Left lung (tissue), 10 donors: ENCODE data around the gene DGKI. TPM values are rescaled to one million over a fixed set of nuclear protein-coding genes. Genes with fewer than 3 reads are reported as not detected.

Experiments used
- ATAC-seq: fragments of 200-7000 bp; cut with Tn5 transposase; one replicate; pipeline ENCODE4 v1.9.1; 2020; ENCODE audit warnings: moderate library complexity
- DNase-seq, 4 donors: peaks; one replicate each; pipeline ENCODE4 v3.0.0-alpha.2; 2013 to 2020
- H3K27ac ChIP-seq, 2 donors: fragments of 200-600 bp; sonication (generic) in 1 of 2; one replicate each; pipeline versions ENCODE4 v1.5.0 to v1.8.0; 2020 to 2021
- H3K27me3 ChIP-seq, 2 donors: fragments of 200-600 bp; sonication (generic) in 1 of 2; one replicate each; pipeline versions ENCODE4 v1.5.0 to v1.8.0; 2020 to 2021
- H3K36me3 ChIP-seq, 2 donors: fragments of 200-600 bp; sonication (generic) in 1 of 2; one replicate each; pipeline versions ENCODE4 v1.5.0 to v1.8.0; 2020 to 2021
- H3K4me1 ChIP-seq, 2 donors: fragments of 200-600 bp; one replicate each; pipeline ENCODE4 v1.8.0; 2021
- H3K4me3 ChIP-seq, 2 donors: fragments of 200-600 bp; sonication (generic) in 1 of 2; one replicate each; pipeline versions ENCODE4 v1.5.0 to v1.8.0; 2020 to 2021; ENCODE audit warnings: mild to moderate bottlenecking in 1 of 2
- H3K9me3 ChIP-seq, 2 donors: fragments of 200-600 bp; sonication (generic) in 1 of 2; one replicate each; pipeline versions ENCODE4 v1.5.0 to v1.8.0; 2020 to 2021
- CTCF ChIP-seq, 2 donors: fragments of 200-600 bp; sonication (generic) in 1 of 2; IDR thresholded peaks; one replicate each; pipeline versions ENCODE4 v1.5.0 to v1.8.0; 2021; ENCODE audit warnings: antibody characterized with exemption in 2 of 2
- intact Hi-C, 2 donors: fragments of 100-400 bp; cut with DNase I; formaldehyde crosslinking; loops; one replicate each; pipeline versions ENCODE4 v1.11.2 to v1.14.2; 2022
- polyA plus RNA-seq, 6 donors: library from polyadenylated mRNA; unstranded; fragments of 120-200 nt; gene quantifications; one replicate each; pipeline ENCODE4 v1.2.1, GENCODE V29; 2013; ENCODE audit not compliant: insufficient read length in 6 of 6
- total RNA-seq, 2 donors: library from RNA; stranded (reverse); fragmentation: NEBNext Ultra II Directional; extraction: Animal tissue kit (Norgen Biotek cat#: 25700); gene quantifications; one replicate each; pipeline ENCODE4 v1.2.1, GENCODE V29; 2021
- donor health status: DM: no; HTN: yes; CAD: no.
- donor health status: DM: no; HTN: no; CAD: no.

Gene DGKI
- total and polyA plus RNA-seq, 8 donors = 0.34 to 1.4 (median 0.50) TPM

DNA sequence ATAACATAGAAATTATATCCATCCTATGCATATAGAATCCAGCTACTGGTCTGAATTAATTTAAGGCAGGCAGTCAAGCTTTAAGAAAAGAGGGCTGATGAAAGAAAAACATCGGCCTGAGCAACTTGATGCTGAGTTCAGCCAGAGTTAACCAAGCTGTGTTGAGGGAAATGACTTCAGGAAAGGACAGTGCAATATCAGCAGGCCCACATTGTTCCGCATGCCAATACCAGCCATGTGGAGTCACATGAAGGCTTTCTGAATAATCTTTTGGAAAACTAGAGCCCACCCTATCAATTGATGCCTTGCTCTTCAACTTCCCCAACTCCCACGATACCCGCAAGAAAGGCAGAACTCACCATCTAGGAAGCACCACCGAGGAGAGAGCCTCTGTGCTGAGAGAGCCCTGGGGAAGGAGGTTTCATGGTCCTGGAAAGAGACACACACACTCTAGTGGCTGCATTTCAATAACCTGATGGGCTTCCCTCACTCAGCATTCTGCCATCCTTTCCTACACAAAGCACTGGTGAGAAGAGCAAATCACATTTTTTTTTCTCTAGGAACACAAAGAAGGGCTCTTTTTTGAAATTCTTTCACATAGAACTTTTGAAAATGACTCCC lies 377.5 kb downstream of the DGKI start:
- no peak overlapping the region for H3K27ac ChIP-seq
- intact Hi-C loops = no loop called here
- DNase-seq (no peak), ATAC-seq (no peak)
- H3K4me3 ChIP-seq = no peak overlapping the region
- H3K9me3 ChIP-seq = no peaks in the 10 kb centered on the region
- H3K36me3 ChIP-seq = no peaks in the 10 kb centered on the region
- H3K27me3 ChIP-seq = no peaks in the 10 kb centered on the region
- no peak for TF ChIP-seq CTCF (IDR thresholded peaks at IDR 0.05)
- no peaks in the 10 kb centered on the region for H3K4me1 ChIP-seq

- Histone ChIP-seq H3K27me3 (peaks cover 0 to under 1% of the 10 kb centered on the region in 2 donors), H3K9me3 (no peaks in the 10 kb centered on the region), H3K27ac (no peak overlapping the region), H3K4me3 (no peak overlapping the region), H3K4me1 (no peaks in the 10 kb centered on the region), H3K36me3 (no peaks in the 10 kb centered on the region)
- intact Hi-C loops = no loop called here
- no peak for TF ChIP-seq CTCF (IDR thresholded peaks at IDR 0.05)
- DNase-seq = no peak
- no peak for ATAC-seq
Measured at GRCh38 chr7:137462847-137463246, 383.9 kb downstream of the DGKI start.

- H3K4me1 ChIP-seq = no peaks in the 10 kb centered on the region
- H3K27me3 ChIP-seq = peaks cover 3 to 5% of the 10 kb centered on the region in 2 donors
- H3K27ac ChIP-seq = no peak overlapping the region
- no peak overlapping the region for H3K4me3 ChIP-seq
- TF ChIP-seq CTCF (IDR thresholded peaks at IDR 0.05) = no peak
- H3K9me3 ChIP-seq = no peaks in the 10 kb centered on the region
- DNase-seq (no peak), ATAC-seq (no peak)
- no peaks in the 10 kb centered on the region for H3K36me3 ChIP-seq
- intact Hi-C loops = no loop called here
Measured at GRCh38 chr7:137462074-137462715, 384.6 kb downstream of the DGKI start.

DNA sequence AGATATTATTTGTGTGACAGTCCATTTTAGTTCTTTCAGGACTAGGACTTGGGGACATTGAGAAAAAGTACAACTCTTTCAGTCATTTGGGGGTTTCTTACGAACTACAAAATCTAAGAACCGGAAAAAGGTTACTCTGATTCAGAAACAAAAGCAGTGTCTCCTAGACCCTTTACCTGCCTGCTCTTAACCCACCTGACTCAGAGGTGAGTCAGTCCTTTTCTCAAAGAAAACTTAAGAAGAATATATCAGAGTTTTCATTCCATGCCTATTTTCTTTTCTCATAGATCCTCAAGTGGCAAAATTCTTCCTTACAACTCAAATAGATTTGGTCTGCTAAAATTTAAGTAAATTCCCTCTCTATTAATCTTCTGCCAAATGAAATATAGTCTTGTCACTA lies 388.4 kb downstream of the DGKI start:
- intact Hi-C loops = no loop called here
- Histone ChIP-seq H3K4me3 (no peak overlapping the region), H3K27ac (no peak overlapping the region), H3K27me3 (peaks cover 3 to 7% of the 10 kb centered on the region in 2 donors), H3K4me1 (no peaks in the 10 kb centered on the region), H3K9me3 (no peaks in the 10 kb centered on the region), H3K36me3 (no peaks in the 10 kb centered on the region)
- no peak for TF ChIP-seq CTCF (IDR thresholded peaks at IDR 0.05)
- no peak for DNase-seq
- ATAC-seq = no peak

DNA sequence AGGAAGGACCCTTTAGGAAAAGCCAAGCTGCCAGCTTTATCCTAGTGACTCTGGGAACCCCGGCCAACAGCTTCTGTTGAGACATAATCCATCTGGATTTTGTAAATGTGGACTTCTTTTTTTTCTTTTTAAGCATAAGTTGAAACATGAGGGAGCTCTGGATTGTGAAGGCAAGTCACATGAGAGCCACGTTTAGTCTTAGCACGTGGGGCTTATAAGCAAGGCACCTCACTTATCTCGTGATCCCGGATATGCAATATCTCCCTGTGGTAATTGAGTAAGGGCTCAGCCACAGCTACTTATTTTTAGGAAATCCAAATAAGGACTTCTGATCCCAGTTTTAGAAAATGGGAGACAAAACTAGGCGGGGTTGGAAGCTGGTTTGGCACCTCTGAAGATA lies 392.0 kb downstream of the DGKI start:
- intact Hi-C loops = no loop called here
- TF ChIP-seq CTCF (IDR thresholded peaks at IDR 0.05) = no peak
- Histone ChIP-seq H3K9me3 (no peaks in the 10 kb centered on the region), H3K4me3 (no peak overlapping the region), H3K4me1 (no peaks in the 10 kb centered on the region), H3K27me3 (peaks cover 3 to 7% of the 10 kb centered on the region in 2 donors), H3K36me3 (no peaks in the 10 kb centered on the region), H3K27ac (no peak overlapping the region)
- DNase-seq (peak in 2 of 4 donors; percentile 78 to 88), ATAC-seq (peak; percentile 45)
